ENCODE measurements around the gene PFDN1.

PFDN1 gene

DNA sequence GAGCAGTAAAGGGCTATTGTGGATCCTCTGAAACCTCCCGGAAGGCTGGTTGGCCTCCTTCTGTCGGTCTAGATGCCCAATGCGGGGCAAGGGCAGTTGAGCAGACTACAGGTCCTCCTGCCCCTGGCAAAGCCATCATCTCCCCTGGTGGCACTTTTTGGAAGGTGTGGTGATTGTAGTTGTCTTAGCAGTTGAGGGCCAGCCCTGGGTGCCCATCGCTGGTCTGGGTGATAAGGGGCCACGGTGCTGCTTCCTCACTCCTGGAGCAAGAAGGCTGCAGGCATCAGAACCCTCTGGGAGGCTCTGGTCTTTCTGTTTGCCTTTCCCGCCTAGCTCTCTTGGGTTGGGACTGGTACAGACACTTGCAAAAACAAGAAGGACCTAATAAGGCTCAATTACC, 64.1 kb downstream of the PFDN1 start:
- in situ Hi-C loops (cut with HindIII; ENCODE audit: low sequenced_read_pairs), result no loop called here
- no peak for DNase-seq (ENCODE audit: low read depth)
- H3K4me3 ChIP-seq (ENCODE audit: low read depth, low read length), result no peak overlapping the region
- TF ChIP-seq, protein P1, sequence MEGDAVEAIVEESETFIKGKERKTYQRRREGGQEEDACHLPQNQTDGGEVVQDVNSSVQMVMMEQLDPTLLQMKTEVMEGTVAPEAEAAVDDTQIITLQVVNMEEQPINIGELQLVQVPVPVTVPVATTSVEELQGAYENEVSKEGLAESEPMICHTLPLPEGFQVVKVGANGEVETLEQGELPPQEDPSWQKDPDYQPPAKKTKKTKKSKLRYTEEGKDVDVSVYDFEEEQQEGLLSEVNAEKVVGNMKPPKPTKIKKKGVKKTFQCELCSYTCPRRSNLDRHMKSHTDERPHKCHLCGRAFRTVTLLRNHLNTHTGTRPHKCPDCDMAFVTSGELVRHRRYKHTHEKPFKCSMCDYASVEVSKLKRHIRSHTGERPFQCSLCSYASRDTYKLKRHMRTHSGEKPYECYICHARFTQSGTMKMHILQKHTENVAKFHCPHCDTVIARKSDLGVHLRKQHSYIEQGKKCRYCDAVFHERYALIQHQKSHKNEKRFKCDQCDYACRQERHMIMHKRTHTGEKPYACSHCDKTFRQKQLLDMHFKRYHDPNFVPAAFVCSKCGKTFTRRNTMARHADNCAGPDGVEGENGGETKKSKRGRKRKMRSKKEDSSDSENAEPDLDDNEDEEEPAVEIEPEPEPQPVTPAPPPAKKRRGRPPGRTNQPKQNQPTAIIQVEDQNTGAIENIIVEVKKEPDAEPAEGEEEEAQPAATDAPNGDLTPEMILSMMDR (IDR thresholded peaks at IDR 0.05; ENCODE audit: low read depth, low read length, missing control alignments), result no peak

DNA sequence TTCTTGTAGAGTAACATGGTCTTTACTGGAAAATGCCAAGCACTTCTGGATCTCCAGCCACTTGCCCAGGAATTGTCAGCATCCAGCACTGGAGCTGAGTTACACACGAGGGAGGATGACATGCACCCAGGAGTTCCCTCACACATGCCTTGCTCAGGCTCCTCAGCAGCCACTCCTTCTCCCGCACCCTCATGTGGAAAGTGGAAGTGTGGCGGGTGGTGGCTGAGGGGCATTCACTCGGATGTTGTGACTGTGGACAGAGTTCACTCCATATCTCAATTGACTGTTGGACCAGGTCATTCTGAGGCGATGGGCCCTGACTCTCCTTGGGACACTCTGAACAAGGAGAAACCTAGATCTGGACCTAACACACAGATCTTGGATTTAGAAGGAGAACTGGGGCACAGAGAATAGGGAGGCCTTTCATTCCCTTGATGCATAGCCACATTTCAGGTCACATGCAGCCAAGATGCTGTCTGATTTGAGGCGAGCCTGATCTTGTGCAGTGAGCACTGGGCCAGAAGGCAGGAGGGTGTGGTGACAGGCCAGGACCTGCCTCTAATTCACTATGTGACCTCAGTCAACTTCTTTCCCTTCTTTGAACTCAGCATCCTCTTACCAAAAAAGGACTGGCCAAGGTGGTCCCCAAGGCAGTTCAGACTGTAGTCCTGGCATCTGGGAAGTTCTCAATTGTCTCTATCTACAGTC, 65.9 kb downstream of the PFDN1 start:
- TF ChIP-seq, protein P1 (IDR thresholded peaks at IDR 0.05; ENCODE audit: low read depth, low read length, missing control alignments), result no peak
- in situ Hi-C loops (cut with HindIII; ENCODE audit: low sequenced_read_pairs), result no loop called here
- DNase-seq (ENCODE audit: low read depth), result no peak
- H3K4me3 ChIP-seq (ENCODE audit: low read depth, low read length), result no peak overlapping the region

DNA sequence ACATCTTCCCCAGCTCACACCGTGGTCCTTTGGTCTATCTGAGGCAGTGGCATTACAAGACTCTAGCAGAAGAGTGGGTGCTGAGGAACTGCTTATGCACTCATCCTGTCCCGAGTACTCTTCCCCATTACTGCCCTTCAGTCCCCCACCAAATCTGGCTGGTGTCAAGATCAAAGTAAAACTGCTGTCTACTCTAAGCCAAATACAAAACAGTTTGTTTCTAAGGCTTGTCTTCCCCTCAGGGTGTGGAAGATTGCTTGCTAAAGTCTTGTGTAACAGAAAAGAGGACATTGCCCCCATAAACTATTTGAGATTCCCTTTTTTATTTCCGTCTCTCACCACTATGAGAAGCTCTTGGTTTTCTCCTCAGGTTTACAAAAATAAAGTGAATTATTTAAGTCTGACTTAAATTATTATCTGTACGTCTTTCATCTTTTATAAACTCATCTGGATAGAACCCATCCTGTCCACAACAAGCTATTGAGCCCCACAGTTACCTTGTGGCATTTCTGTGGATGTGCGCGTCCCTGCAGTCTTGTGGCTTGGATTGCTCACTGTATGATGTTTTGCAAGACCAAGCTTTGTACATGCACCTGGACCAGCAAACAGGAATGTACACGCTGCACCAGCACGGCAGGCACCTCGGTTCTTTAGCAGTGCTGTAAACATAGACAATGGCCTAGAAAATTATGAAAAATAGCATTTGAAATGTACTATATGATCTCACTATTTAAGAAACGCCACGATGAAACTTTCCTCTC, 66.9 kb downstream of the PFDN1 start:
- in situ Hi-C loops (cut with HindIII; ENCODE audit: low sequenced_read_pairs), result no loop called here
- TF ChIP-seq, protein P1 (IDR thresholded peaks at IDR 0.05; ENCODE audit: low read depth, low read length, missing control alignments), result no peak
- no peak for DNase-seq (ENCODE audit: low read depth)
- H3K4me3 ChIP-seq (ENCODE audit: low read depth, low read length), result no peak overlapping the region

DNA sequence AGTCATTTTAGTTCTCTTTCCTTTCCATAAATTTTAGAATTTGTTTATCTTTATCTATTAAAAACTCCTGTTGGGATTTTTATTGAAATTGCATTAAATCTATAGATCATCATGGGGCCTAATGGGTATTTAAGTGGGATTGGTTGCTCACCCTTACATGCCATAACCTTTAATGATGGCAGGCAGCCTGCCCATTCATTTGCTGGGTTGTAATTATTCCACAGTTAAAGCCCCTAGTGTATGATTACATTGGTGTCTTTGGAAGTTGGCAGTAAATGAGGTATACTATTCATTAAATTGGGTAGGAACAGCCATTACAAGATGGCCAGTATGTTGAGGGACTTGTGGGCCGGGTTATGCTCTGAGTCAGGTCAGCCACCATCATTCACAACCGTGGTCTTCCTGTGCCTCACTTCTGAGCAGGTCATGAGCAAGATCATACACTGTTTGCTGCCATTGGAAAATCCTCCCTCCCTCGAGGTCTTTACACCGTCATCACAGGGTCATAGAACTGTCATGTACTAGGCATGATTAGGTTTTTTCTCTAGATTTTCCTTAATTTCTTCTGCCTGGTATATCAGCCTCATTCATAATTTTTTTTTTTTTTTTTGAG, 68.4 kb downstream of the PFDN1 start:
- H3K4me3 ChIP-seq (ENCODE audit: low read depth, low read length), result no peak overlapping the region
- no peak for DNase-seq (ENCODE audit: low read depth)
- in situ Hi-C loops (cut with HindIII; ENCODE audit: low sequenced_read_pairs), result loop anchor here (5.0 kb wide), 1 partner anchor 113 kb away; the partner anchor contains the start of gene HBEGF
- TF ChIP-seq, protein P1 (IDR thresholded peaks at IDR 0.05; ENCODE audit: low read depth, low read length, missing control alignments), result no peak

DNA sequence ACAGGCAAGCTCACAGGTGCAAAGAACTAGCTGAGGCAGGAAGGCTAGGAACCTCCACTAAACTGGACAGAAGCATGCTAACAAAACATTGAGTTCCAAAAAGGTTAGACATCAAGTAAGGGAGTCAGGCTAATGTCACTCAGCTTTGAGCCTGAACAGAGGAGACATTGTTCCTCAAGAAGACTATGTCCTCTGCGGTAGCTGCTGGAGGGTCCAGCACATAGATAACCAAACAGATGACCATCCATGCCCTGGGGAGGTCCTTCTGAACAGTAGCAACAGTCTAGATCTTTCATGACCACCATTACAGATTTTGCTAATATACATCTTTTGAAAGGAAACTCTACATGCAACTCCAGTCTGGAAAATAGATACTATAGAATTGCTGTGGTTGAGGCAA, 70.2 kb downstream of the PFDN1 start:
- no peak for DNase-seq (ENCODE audit: low read depth)
- H3K4me3 ChIP-seq (ENCODE audit: low read depth, low read length), result no peak overlapping the region
- in situ Hi-C loops (cut with HindIII; ENCODE audit: low sequenced_read_pairs), result loop anchor here (5.0 kb wide), 1 partner anchor 115 kb away; the partner anchor contains the start of gene HBEGF
- TF ChIP-seq, protein P1 (IDR thresholded peaks at IDR 0.05; ENCODE audit: low read depth, low read length, missing control alignments), result no peak

DNA sequence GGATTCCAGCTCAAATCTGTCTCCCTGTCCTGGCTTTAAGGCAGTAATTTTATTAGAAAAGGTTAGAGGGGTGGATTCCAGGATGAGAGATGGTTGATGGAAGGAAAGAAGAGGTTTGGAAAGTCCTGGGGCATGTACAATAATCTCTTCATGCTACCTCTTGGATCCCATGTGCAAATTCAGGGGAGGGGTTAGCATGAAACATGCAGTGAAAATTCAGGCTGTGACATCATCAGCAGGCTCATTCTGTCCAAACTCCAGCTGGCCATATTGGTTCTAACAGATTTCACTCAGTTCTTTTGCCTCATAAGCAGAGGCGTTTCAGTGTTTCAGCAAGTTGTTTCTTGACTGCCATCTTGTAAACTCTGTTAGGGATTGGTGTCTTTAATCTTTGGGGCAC, 72.5 kb downstream of the PFDN1 start:
- no peak for DNase-seq (ENCODE audit: low read depth)
- no peak overlapping the region for H3K4me3 ChIP-seq (ENCODE audit: low read depth, low read length)
- TF ChIP-seq, protein P1 (IDR thresholded peaks at IDR 0.05; ENCODE audit: low read depth, low read length, missing control alignments), result no peak
- in situ Hi-C loops (cut with HindIII; ENCODE audit: low sequenced_read_pairs), result loop anchor here (5.0 kb wide), 1 partner anchor 117 kb away; the partner anchor contains the start of gene HBEGF

Data from astrocyte of the cerebellum (primary cell).